Activated CD4-positive, alpha-beta T cell treated with anti-CD3 and anti-CD28 coated beads for 36 hours (primary cell): ENCODE results near the gene TNIP3. TPM values are rescaled to one million over a fixed set of nuclear protein-coding genes. Genes with fewer than 3 reads are reported as not detected.

Experiments used
- ATAC-seq: fragments of 200-7000 bp; cut with Tn5 transposase; one replicate; pipeline ENCODE4 v1.10.0; 2021; ENCODE audit warnings: mild to moderate bottlenecking, moderate library complexity
- CTCF ChIA-PET: fragments of 350-600 bp; sonication (Branson Sonifier 250); formaldehyde crosslinking; loops from one replicate; lab custom pipeline; 2021; ENCODE audit warnings: antibody characterized with exemption; lab: Charles Lee
- POLR2A ChIA-PET: fragments of 350-600 bp; sonication (Branson Sonifier 250); formaldehyde crosslinking; loops from one replicate; lab custom pipeline; 2021; ENCODE audit warnings: antibody characterized with exemption, inconsistent platforms; lab: Charles Lee
- DNase-seq: peaks from one replicate; pipeline ENCODE4 v3.0.0-alpha.2; 2020
- H3K27ac Mint-ChIP-seq: one replicate; pipeline ENCODE4 v1.8.0; 2021; ENCODE audit warnings: mixed read lengths
- H3K27me3 Mint-ChIP-seq: one replicate; pipeline ENCODE4 v1.8.0; 2021; ENCODE audit warnings: mixed read lengths
- H3K36me3 Mint-ChIP-seq: one replicate; pipeline ENCODE4 v1.8.0; 2021; ENCODE audit warnings: low read depth, mixed read lengths
- H3K4me1 Mint-ChIP-seq: one replicate; pipeline ENCODE4 v1.8.0; 2021; ENCODE audit warnings: mixed read lengths
- H3K4me3 Mint-ChIP-seq: one replicate; pipeline ENCODE4 v1.8.0; 2021; ENCODE audit warnings: mild to moderate bottlenecking, moderate library complexity, mixed read lengths
- H3K9me3 Mint-ChIP-seq: one replicate; pipeline ENCODE4 v1.8.0; 2021; ENCODE audit warnings: low read depth, mixed read lengths
- intact Hi-C, 2 experiments: fragments of 100-400 bp; cut with DNase I in 1 of 2; cut with micrococcal nuclease in 1 of 2; formaldehyde crosslinking; loops; one replicate each; pipeline versions ENCODE4 v1.14.2 to v1.15.1; 2022 to 2024; cut with DNase I, micrococcal nuclease
- total RNA-seq, 2 experiments: library from RNA; stranded (reverse); gene quantifications; one replicate each; pipeline ENCODE4 v1.2.3, GENCODE V29; 2021

The TNIP3 gene
- total RNA-seq, 2 experiments from 2014 or later: 3.7 to 4.8 TPM

DNA sequence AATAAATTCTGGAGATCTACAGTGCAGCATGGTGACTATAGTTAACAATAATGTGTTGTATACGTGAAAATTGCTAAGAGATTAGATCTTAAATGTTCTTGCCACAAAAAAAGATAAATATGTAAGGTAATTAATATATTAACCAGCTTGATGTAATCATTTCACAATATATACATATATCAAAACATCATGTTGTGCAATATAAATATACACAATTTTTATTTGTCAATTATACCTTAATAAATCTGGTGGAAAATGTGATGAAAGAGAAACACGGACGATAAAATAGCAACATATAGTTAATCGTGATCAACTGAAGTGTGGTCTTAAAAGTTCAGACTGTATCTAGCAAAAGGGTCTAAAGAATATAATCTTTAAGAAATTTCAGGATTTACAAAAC lies 75.3 kb downstream of the TNIP3 start:
- ChIA-PET CTCF (no interaction called here), POLR2A (no interaction called here)
- DNase-seq: no peak
- Mint-ChIP-seq H3K27me3 (no peaks in the 10 kb centered on the region), H3K9me3 (peaks cover 1% of the 10 kb centered on the region), H3K4me3 (no peak overlapping the region), H3K36me3 (no peaks in the 10 kb centered on the region), H3K4me1 (no peaks in the 10 kb centered on the region), H3K27ac (no peak overlapping the region)
- intact Hi-C loops: no loop called here
- no peak for ATAC-seq

Other genes starting within 250 kb of the TNIP3 start
- under 1 TPM in 1 of 2 experiments, not detected in 1; 0.05 TPM for gene PRDM5, start 241.6 kb downstream of the TNIP3 start, total RNA-seq
- gene NDNF, start 91.8 kb downstream of the TNIP3 start, total RNA-seq: under 1 TPM; 0.11 to 0.16 TPM
- not detected for gene QRFPR, start 216.7 kb upstream of the TNIP3 start, total RNA-seq